Measurements from ENCODE around the gene RANBP9. TPM values are rescaled to one million over a fixed set of nuclear protein-coding genes. Genes with fewer than 3 reads are reported as not detected.

Gene RANBP9
- total RNA-seq, 1 donor from 2014 or later: 50.2 TPM

GRCh38 chr6:13730704-13731103 lies 19.1 kb upstream of the RANBP9 start:
- peaks cover 4% of the 10 kb centered on the region for H3K4me1 Mint-ChIP-seq (ENCODE audit: low read depth, unreplicated experiment)
- H3K4me3 Mint-ChIP-seq (ENCODE audit: unreplicated experiment): no peak overlapping the region

GRCh38 chr6:13729891-13730290 lies 18.3 kb upstream of the RANBP9 start:
- H3K27me3 Mint-ChIP-seq (ENCODE audit: unreplicated experiment): no peaks in the 10 kb centered on the region
- no peak for TF ChIP-seq CTCF (IDR thresholded peaks at IDR 0.05; ENCODE audit: partially characterized antibody, unreplicated experiment)
- no peaks in the 10 kb centered on the region for H3K9me3 Mint-ChIP-seq (ENCODE audit: unreplicated experiment)
- no peak overlapping the region for H3K4me3 Mint-ChIP-seq (ENCODE audit: unreplicated experiment)
- H3K4me1 Mint-ChIP-seq (ENCODE audit: low read depth, unreplicated experiment): peaks cover 4% of the 10 kb centered on the region
- H3K36me3 Mint-ChIP-seq (ENCODE audit: unreplicated experiment): no peaks in the 10 kb centered on the region
- H3K27ac Mint-ChIP-seq (ENCODE audit: unreplicated experiment): no peak overlapping the region
- no peak for DNase-seq

More at GRCh38 chr6:13730704-13731103, 19.1 kb upstream of the RANBP9 start:
- H3K27ac Mint-ChIP-seq (ENCODE audit: unreplicated experiment): no peak overlapping the region
- H3K9me3 Mint-ChIP-seq (ENCODE audit: unreplicated experiment): no peaks in the 10 kb centered on the region
- no peaks in the 10 kb centered on the region for H3K36me3 Mint-ChIP-seq (ENCODE audit: unreplicated experiment)
- no peak for TF ChIP-seq CTCF (IDR thresholded peaks at IDR 0.05; ENCODE audit: partially characterized antibody, unreplicated experiment)
- DNase-seq: no peak
- H3K27me3 Mint-ChIP-seq (ENCODE audit: unreplicated experiment): peaks cover 2% of the 10 kb centered on the region

- Mint-ChIP-seq H3K9me3 (ENCODE audit: unreplicated experiment) (no peaks in the 10 kb centered on the region), H3K4me3 (ENCODE audit: unreplicated experiment) (no peak overlapping the region), H3K27ac (ENCODE audit: unreplicated experiment) (no peak overlapping the region), H3K4me1 (ENCODE audit: low read depth, unreplicated experiment) (no peaks in the 10 kb centered on the region), H3K27me3 (ENCODE audit: unreplicated experiment) (no peaks in the 10 kb centered on the region), H3K36me3 (ENCODE audit: unreplicated experiment) (no peaks in the 10 kb centered on the region)
- no peak for TF ChIP-seq CTCF (IDR thresholded peaks at IDR 0.05; ENCODE audit: partially characterized antibody, unreplicated experiment)
- DNase-seq: no peak
Observed at GRCh38 chr6:13725570-13725969, 13.9 kb upstream of the RANBP9 start.

- Mint-ChIP-seq H3K27me3 (ENCODE audit: unreplicated experiment) (no peaks in the 10 kb centered on the region), H3K4me1 (ENCODE audit: low read depth, unreplicated experiment) (no peaks in the 10 kb centered on the region), H3K36me3 (ENCODE audit: unreplicated experiment) (no peaks in the 10 kb centered on the region), H3K9me3 (ENCODE audit: unreplicated experiment) (no peaks in the 10 kb centered on the region), H3K27ac (ENCODE audit: unreplicated experiment) (no peak overlapping the region), H3K4me3 (ENCODE audit: unreplicated experiment) (no peak overlapping the region)
- TF ChIP-seq CTCF (IDR thresholded peaks at IDR 0.05; ENCODE audit: partially characterized antibody, unreplicated experiment): no peak
- DNase-seq: no peak
Observed at GRCh38 chr6:13725052-13725451, 13.4 kb upstream of the RANBP9 start.

- no peaks in the 10 kb centered on the region for H3K27me3 Mint-ChIP-seq (ENCODE audit: unreplicated experiment)
- no peak overlapping the region for H3K27ac Mint-ChIP-seq (ENCODE audit: unreplicated experiment)
- no peaks in the 10 kb centered on the region for H3K9me3 Mint-ChIP-seq (ENCODE audit: unreplicated experiment)
- no peak for TF ChIP-seq CTCF (IDR thresholded peaks at IDR 0.05; ENCODE audit: partially characterized antibody, unreplicated experiment)
- no peak overlapping the region for H3K4me3 Mint-ChIP-seq (ENCODE audit: unreplicated experiment)
- no peaks in the 10 kb centered on the region for H3K36me3 Mint-ChIP-seq (ENCODE audit: unreplicated experiment)
- H3K4me1 Mint-ChIP-seq (ENCODE audit: low read depth, unreplicated experiment): no peaks in the 10 kb centered on the region
- no peak for DNase-seq
Observed at GRCh38 chr6:13724182-13724581, 12.5 kb upstream of the RANBP9 start.

Data from glutamatergic neuron (in vitro differentiated cells).